NCI-H2081 treated with DMSO at 0.1 percent for 48 hours (cell line): ENCODE measurements around the gene CLMN.

ENCODE experiments used
- DNase-seq: peaks from one replicate; lab custom pipeline; 2025; lab: John Stamatoyannopoulos, UW

Gene CLMN

DNA sequence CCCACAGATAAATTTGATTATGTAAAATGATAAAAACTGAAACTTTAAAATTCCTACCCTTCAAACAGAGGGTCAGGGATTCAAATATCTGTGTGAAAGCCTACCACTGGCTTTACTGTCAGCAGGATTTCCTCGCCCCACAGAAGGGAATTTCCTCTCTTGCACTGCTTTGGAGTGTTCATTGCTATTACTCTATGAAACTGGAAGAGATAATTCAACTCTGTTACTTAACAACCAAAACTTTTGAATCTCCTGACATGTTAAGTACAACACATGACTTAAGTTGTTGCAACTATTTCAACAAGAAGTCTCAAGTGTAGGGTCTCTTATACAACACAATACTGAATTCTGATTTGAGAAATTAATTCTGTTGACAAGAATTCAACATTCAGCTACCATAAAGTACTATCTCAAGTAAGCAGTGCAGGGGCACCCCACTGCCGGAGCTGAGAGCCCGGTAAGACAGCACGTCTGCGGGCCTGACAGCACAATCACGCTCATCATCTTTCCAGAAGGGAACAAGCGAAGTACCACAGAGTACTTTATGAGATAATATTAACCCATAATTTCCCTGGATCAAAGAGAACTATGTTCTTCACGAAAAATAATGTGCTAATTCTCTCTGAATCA lies 185.3 kb downstream of the CLMN start:
- no peak for DNase-seq

DNA sequence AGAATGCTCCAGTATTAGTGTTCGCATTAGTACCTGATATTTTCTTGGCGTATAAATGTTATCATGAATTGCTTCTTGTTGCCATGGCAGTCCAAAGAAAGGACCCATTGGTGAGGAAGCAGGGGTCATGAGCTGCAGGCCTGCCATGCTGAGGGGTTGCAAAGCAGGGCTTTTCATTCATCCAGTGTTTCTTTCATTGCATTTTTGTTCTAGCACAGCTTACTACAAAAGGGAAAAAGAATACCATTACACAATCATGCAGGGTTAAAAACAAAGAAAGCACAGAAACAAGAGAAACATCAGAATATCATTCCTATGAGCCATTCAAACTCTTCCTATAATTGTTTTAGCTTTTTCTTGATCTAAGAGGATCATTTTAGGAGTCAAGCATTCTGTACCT lies 186.4 kb downstream of the CLMN start:
- DNase-seq: no peak

DNA sequence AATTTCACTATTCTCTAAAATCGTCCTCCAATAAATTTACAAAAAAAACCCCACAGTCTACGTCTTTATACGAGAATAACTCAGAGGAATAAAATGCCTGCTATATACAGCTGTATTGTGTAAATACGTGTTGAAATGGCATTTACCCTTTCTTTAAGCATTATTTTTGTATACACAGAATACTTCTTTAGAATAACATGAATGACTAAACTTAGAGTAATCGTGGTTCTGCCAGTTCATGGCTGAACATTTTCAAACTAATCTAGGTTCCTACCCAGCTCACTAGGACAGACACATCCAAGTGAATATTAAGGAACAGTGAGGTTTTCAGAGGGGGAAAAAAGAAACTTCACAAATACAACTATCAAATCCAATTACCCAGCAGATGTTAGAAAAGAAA lies 186.9 kb downstream of the CLMN start:
- DNase-seq: no peak
